GM21381 (cell line): Measurements from ENCODE around the gene HOXA1.

Experiments used
- ATAC-seq: cut with Tn5 transposase; IDR thresholded peaks from one replicate; pipeline ENCODE4 v1.9.1; 2021; ENCODE audit warnings: mild to moderate bottlenecking, moderate library complexity; ENCODE audit not compliant: unreplicated experiment

The HOXA1 gene

DNA sequence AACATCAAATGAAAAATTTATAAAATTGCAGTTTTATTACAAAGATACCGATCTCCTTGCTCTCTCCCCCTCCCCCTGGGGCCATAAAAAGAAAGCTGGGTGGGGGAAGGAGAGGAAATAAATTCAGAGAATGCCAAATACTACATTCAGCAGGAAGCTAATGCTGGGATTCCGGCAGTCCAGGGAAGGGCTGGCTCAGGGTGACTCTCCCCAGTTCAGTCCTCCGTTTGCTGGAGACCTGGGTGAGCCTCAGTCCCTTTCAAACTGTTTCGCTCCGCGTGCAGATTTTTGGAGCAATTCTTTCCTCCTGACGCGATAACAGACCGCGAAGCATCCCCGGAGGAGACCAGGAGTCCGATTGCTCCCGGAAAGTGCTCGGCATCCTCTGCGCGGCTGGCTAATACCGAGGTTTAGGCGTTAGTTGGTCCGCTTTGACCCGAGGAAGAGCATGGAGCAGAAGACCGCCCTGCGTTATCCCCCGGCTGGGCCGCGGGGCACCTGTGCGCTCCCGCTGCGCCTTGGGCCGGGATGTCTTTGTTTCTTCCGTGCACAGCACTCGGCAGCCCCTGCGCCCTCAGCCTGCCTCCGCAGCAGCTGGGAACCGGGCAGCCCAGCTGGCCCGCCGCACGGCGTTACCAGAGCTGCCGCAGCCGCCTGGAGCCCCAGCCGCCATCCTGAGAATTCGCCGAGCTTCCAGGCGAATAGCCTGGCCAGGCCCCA lies 10.5 kb upstream of the HOXA1 start:
- ATAC-seq = no peak

GRCh38 chr7:27105301-27106031 lies 9.7 kb upstream of the HOXA1 start:
- no peak for ATAC-seq

DNA sequence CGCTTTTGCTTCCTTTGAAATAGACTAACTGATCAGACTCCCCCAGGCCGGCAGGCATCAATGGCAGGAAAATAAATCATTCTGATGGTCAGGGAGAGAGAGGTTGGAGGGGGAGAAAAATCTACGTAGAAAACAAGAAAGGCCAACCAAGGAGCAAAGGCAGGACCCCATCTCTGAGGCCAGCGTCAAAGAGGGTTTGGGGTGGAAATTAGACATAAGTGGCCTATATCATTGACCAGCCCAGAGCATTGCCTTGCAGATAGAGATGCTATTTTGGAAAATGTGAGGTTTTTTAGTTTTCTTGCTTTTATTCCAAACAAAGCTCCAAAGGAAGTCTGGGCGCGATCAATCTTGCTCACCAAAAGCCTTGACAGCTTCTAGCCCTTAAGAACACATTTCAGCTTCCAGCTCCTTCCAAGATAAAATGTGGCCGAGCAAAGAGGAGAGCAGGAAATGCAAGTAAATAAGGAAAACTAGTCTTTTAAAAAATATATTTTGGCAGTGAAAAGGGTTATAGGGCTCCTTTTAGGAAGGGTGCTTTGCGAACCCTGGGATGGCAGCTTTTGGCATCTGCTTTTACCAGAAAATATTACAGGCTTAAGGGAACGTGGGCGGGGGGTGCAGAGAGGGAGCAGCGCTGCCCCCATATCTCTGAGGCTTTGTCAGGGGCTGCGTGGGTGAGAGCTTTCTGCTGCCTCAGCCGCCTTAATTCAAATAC lies 8.7 kb upstream of the HOXA1 start:
- no peak for ATAC-seq

- ATAC-seq = no peak
These were observed 7.9 kb upstream of the HOXA1 start for GRCh38 chr7:27103489-27104226.

DNA sequence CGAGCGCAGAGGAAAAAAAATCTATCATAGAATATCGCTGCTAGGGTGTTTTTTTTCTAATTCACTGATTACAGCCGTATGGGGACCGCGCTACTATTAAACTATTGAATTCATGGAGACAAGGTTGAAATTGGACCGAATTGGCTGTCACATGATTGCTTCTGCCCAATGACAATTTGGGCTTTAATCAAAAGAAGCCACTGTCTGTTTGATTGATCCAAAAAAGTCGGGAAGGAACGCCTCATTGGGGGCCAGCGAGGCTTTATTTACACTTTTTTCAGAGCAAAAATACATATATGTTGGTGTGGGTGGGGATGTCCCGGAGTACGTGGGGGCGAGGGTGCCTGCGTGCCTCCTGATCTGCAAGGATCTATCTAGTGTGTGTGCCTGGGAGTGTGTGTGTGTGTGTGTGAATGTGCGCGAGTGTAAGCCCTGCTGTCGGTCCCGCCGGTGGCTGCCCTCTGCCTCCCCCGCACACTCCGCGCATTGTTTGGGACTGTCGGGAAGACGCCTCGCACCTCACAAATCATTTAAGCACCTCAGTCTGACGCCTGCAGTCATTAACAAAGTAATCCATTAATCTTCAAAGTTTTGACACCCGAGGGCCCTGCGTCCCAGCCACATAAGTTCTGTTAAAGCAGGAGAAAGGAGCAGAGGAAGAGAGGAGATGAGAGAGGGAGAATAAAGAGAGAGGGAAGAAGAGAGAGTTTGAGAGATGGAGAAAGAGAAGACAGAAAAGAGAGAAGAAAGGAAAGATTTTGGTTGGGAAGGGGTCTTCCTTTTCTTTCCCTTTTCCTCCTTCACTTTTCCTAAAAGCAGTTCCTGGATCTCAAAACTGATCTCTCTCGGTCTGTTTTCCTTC lies 7.0 kb upstream of the HOXA1 start, which contains the start of gene HOXA2:
Gene HOXA2 (minus strand): TSS at position 103 of the 862 bp plus-strand sequence. CDS start 183 bp downstream, outside the sequence.
- no peak for ATAC-seq

DNA sequence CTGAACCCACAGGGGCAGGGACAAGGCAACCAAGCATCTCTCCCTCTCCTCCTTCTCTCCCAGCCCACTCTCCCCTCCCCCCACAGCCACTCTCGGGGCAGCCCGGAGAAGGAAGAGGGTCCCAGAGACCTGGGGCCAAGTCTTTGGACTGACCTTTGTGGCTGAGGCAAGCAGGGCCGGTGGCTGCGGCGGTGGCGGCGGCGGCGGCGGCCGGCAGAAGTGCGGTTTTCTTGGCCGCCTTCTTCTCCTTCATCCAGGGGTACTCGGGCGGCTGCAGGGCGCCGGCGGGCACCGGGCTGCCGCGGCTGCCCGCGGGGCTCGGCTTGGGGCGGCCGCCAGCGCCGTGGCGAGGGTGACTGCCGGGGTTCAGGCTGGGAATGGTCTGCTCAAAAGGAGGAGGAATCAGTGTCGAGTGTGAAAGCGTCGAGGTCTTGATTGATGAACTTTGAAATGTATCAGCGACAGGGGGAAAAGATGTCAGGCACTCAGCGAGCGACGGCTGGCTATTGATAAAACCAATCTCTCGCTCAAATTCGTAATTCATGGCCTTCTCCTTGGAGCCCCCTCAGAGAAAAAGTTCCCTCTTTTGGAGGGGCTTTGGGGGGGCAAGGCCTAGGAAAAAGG lies 6.3 kb upstream of the HOXA1 start:
- no peak for ATAC-seq

DNA sequence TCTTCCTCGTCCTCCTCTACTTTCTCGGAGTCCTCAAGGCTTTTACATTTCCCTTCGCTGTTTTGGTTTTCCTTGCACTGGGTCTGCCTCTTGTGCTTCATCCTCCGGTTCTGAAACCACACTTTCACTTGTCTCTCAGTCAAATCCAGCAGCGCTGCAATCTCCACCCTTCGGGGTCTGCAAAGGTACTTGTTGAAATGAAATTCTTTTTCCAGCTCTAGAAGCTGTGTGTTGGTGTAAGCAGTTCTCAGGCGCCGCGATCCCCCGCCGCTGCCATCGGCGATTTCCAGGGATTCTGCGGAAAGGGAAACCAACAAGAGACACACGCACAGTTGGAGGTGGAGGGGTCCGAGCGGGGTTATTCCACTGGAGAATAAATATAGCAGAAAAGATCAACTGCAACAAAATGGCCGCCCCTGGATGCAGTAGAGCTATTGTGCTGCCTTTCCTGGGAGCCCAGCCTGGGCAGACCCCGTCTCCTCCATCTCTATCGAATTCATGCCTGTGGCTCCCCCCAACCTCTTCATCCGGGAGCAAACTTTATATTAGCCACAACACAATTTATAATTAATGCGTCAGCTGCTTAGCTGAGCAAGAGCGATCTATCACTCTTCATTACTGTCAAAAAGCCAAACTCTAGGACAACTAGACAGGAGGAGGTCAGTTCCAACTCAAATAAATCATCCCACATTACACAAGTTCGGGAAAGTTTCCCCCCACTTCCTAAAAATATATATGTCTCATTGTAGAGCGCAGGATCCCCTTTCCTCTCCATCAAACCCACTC lies 5.6 kb upstream of the HOXA1 start:
- no peak for ATAC-seq

DNA sequence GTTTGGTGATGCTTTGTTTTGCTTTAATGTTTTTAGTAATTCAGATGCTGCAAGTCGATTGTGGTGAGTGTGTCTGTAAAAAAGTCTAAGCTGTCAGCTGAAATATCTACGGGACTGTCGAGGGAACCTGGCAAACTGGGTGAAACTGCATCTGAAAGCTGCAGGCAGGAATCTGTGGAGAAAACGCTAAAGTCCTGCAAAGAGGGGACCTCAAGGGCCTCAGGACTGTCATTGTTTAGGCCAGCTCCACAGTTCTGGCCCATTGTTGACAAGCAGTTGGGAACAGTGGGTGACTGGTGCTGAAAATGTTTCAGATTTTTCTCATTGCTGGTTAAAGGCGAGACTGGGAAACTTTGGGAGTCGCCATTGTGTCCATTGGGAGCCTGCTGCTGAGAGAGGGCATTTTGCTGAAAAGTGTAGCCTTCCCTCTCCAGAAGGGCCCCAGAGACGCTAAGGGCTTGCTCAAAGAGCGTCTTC lies 4.9 kb upstream of the HOXA1 start:
- no peak for ATAC-seq

DNA sequence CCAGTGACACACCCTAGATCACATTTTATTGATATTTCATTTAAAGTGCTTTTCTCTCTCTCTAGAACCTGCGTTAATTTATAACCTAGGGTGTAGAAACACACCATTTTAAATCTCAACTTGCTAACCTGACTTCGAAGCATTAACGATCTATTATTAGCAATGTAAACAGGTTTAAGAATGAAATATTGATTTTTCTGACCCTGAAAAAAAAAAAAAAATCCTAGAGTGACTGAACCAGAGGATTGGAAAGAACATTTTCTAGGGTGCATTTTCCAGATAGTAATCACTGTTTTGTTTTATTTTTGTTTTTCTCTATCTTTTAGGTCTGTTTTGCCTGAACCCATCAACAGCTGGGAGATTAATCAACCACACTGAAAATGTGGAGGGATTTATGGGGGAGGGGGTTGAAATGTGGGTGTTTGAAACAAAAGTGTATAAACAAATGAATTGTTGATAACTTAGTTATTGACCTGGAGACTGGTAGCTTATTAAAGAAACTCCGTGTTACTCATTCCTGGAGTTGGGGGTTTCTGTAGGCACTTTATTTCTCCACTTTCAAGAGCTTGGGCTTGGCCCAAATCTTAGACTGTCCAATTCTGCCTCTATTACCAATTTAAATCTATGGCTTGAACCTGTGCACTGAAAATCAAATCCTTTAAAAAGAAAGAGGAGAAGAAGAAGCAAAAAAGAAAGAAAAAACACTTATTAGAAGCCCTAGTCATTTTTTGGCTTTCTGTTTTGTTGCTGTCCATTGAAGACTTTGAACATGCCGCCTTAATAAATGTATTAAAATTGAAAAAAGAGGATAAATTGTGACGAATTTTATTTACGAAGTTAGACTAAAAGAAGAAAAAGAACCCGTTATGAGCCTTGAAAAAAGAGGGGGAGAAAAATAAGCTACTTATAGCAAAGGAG lies 3.9 kb upstream of the HOXA1 start:
- ATAC-seq = no peak

GRCh38 chr7:27098578-27099451 lies 3.0 kb upstream of the HOXA1 start:
- no peak for ATAC-seq

- ATAC-seq = no peak
These were observed 2.1 kb upstream of the HOXA1 start for GRCh38 chr7:27097686-27098577.

DNA sequence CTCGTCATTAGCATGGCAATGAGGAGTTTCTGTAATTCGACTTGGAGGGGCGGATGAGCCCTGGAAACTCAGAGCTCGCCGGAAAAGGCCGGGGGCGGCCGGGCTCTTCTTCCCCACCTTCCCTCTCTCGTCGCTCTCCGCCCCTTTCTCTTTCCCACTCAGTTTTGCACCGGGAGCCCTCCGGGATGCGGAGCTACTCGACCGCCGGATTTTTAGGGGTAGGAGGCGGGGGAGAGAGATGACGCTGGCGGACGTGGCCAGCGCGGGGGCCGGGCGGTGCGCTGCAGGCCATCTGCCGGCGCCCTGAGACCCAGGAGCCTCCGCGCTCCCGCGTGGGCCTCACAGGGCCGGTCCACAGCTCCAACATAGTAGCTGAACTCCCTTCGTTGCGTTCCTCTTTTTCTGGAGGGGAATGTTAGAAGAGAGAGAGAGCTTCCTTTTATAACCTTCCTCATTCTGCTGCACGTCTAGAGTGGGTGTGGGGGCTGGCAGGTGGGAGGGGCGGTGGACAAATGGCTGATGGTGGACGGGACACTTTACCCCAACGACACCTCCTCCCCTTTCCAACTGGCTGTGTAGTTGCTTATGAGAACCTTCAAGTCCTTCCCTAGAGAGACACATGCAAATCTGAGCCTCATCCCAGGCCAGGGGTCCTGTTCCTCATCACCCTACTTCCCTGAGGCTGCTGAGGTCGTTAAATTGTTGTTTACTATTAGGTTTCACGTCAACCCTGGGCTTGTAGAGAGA lies 1.1 kb upstream of the HOXA1 start:
- ATAC-seq = no peak

GRCh38 chr7:27095050-27095896 lies 527 bp downstream of the HOXA1 start:
- no peak for ATAC-seq
